GM21367 (cell line): ENCODE data around the gene GREB1L.
"Not testable (repeated sequence)": the region's sequence is repeated elsewhere in the genome, so short reads cannot be mapped to it uniquely, and the experiment has no call there.

Experiments
- ATAC-seq: cut with Tn5 transposase; IDR thresholded peaks from one replicate; pipeline ENCODE4 v1.9.1; 2021; ENCODE audit not compliant: unreplicated experiment

Gene GREB1L

GRCh38 chr18:21303895-21304294 is 61.9 kb downstream of the GREB1L start:
- ATAC-seq, result no peak

GRCh38 chr18:21305621-21306020 is 63.6 kb downstream of the GREB1L start:
- ATAC-seq, result no peak

- ATAC-seq, result no peak
Measured at GRCh38 chr18:21306368-21306767, 64.3 kb downstream of the GREB1L start.

- ATAC-seq, result no peak
Measured at GRCh38 chr18:21307578-21307977, 65.5 kb downstream of the GREB1L start.

GRCh38 chr18:21309248-21309647 is 67.2 kb downstream of the GREB1L start:
- ATAC-seq, result no peak

GRCh38 chr18:21311980-21312379 is 69.9 kb downstream of the GREB1L start:
- ATAC-seq, result not testable (repeated sequence)

- no peak for ATAC-seq
Measured at GRCh38 chr18:21313576-21313975, 71.5 kb downstream of the GREB1L start.

GRCh38 chr18:21314724-21315123 is 72.7 kb downstream of the GREB1L start:
- ATAC-seq, result no peak

- ATAC-seq, result not testable (repeated sequence)
Measured at GRCh38 chr18:21315126-21315525, 73.1 kb downstream of the GREB1L start.

- no peak for ATAC-seq
Measured at GRCh38 chr18:21315741-21316197, 73.7 kb downstream of the GREB1L start.

- ATAC-seq, result no peak
Measured at GRCh38 chr18:21316296-21316695, 74.3 kb downstream of the GREB1L start.

GRCh38 chr18:21321711-21322110 is 79.7 kb downstream of the GREB1L start:
- ATAC-seq, result no peak

GRCh38 chr18:21327101-21327500 is 85.1 kb downstream of the GREB1L start:
- no peak for ATAC-seq

GRCh38 chr18:21330122-21330701 is 88.2 kb downstream of the GREB1L start:
- no peak for ATAC-seq

- no peak for ATAC-seq
Measured at GRCh38 chr18:21331065-21331464, 89.0 kb downstream of the GREB1L start.

- no peak for ATAC-seq
Measured at GRCh38 chr18:21335927-21336488, 94.0 kb downstream of the GREB1L start.

GRCh38 chr18:21336846-21337245 is 94.8 kb downstream of the GREB1L start:
- ATAC-seq, result no peak

- no peak for ATAC-seq
Measured at GRCh38 chr18:21341141-21341540, 99.1 kb downstream of the GREB1L start.

GRCh38 chr18:21342372-21342771 is 100.3 kb downstream of the GREB1L start:
- no peak for ATAC-seq

GRCh38 chr18:21344860-21345259 is 102.8 kb downstream of the GREB1L start:
- no peak for ATAC-seq

GRCh38 chr18:21345840-21346239 is 103.8 kb downstream of the GREB1L start:
- ATAC-seq, result no peak

GRCh38 chr18:21359746-21360145 is 117.7 kb downstream of the GREB1L start:
- ATAC-seq, result no peak

GRCh38 chr18:21361307-21361880 is 119.4 kb downstream of the GREB1L start:
- no peak for ATAC-seq
